ENCODE data around the gene GBA2.

- TF ChIP-seq CTCF (IDR thresholded peaks at IDR 0.05; ENCODE audit: insufficient read depth, low read length): no peak
- TF ChIP-seq REST (IDR thresholded peaks at IDR 0.05; ENCODE audit: insufficient replicate concordance, low read depth): no peak
- TF ChIP-seq POLR2AphosphoS5 (IDR thresholded peaks at IDR 0.05; ENCODE audit: low read depth): no peak
These were observed 3.5 kb downstream of the GBA2 start for GRCh38 chr9:35745569-35745968.
